SK-N-SH treated with all-trans-retinoic acid at 6 μM for 48 hours (cell line): Measurements from ENCODE around the gene NUDT4.
A peak's percentile ranks its signal among the peaks of the same experiment; 100 is the strongest.

ENCODE experiments used
- PPARA ChIP-seq: fragments of 250-450 bp; sonication (Bioruptor Pico); IDR thresholded peaks from 2 replicates; pipeline ENCODE4 v1.5.0; 2020; ENCODE audit warnings: mild to moderate bottlenecking, borderline replicate concordance
- RARB ChIP-seq: fragments of 250-450 bp; sonication (Bioruptor Pico); IDR thresholded peaks from 2 replicates; pipeline ENCODE4 v1.8.0; 2021; ENCODE audit warnings: mild to moderate bottlenecking, moderate library complexity
- ZFP30 ChIP-seq: fragments of 450-650 bp; formaldehyde crosslinking; IDR thresholded peaks from 2 replicates; pipeline ENCODE4 v1.5.0; 2022; ENCODE audit warnings: mild to moderate bottlenecking, moderate library complexity
- ZNF8 ChIP-seq: fragments of 450-650 bp; formaldehyde crosslinking; IDR thresholded peaks from 2 replicates; pipeline ENCODE4 v1.5.0; 2020; ENCODE audit warnings: mild to moderate bottlenecking, moderate library complexity
- TF ChIP-seq, protein P1 (sequence below): fragments of 250-450 bp; sonication (Bioruptor Pico); IDR thresholded peaks from 2 replicates; pipeline ENCODE4 v1.5.1; 2020; ENCODE audit warnings: low read depth, mild to moderate bottlenecking, moderate library complexity
- TF ChIP-seq, protein P2 (sequence below): fragments of 250-450 bp; sonication (Bioruptor Pico); IDR thresholded peaks from 2 replicates; pipeline ENCODE4 v1.8.0; 2020; ENCODE audit warnings: mild to moderate bottlenecking, moderate library complexity, borderline replicate concordance

DNA sequence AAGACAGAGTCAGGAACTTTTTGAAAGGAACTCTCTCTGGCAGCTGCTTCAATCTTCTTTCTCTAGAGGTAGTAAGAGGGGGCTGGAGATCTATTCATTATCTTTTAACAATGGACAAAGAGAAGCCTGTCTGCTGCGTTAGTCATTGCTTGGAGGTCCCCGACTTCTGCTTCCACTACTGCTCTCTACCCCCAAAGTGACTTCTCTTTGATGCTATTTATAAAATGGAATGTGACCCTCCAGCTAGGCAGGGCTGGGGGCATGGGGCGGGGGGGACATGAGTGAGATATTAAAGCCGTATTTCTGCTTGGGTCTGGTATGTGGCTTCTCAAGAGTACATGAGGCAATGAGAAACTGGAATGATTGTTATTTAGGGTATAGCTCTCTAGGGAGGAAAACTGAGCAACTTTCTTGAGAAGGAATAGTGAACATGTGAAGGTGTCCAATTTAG, 41.4 kb upstream of the NUDT4 start:
- TF ChIP-seq RARB (CRISPR knock-in tag) (no peak), ZFP30 (CRISPR knock-in tag) (no peak), ZNF8 (CRISPR knock-in tag) (no peak), PPARA (no peak)
- TF ChIP-seq, protein P1, sequence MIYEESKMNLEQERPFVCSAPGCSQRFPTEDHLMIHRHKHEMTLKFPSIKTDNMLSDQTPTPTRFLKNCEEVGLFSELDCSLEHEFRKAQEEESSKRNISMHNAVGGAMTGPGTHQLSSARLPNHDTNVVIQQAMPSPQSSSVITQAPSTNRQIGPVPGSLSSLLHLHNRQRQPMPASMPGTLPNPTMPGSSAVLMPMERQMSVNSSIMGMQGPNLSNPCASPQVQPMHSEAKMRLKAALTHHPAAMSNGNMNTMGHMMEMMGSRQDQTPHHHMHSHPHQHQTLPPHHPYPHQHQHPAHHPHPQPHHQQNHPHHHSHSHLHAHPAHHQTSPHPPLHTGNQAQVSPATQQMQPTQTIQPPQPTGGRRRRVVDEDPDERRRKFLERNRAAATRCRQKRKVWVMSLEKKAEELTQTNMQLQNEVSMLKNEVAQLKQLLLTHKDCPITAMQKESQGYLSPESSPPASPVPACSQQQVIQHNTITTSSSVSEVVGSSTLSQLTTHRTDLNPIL (CRISPR knock-in tag) = no peak
- TF ChIP-seq, protein P2, sequence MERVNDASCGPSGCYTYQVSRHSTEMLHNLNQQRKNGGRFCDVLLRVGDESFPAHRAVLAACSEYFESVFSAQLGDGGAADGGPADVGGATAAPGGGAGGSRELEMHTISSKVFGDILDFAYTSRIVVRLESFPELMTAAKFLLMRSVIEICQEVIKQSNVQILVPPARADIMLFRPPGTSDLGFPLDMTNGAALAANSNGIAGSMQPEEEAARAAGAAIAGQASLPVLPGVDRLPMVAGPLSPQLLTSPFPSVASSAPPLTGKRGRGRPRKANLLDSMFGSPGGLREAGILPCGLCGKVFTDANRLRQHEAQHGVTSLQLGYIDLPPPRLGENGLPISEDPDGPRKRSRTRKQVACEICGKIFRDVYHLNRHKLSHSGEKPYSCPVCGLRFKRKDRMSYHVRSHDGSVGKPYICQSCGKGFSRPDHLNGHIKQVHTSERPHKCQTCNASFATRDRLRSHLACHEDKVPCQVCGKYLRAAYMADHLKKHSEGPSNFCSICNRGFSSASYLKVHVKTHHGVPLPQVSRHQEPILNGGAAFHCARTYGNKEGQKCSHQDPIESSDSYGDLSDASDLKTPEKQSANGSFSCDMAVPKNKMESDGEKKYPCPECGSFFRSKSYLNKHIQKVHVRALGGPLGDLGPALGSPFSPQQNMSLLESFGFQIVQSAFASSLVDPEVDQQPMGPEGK (CRISPR knock-in tag) = peak; percentile 62; the same call in 1 of the 2 replicates
